Astrocyte (in vitro differentiated cells and primary cell): ENCODE measurements around the gene TTPAL. TPM values are rescaled to one million over a fixed set of nuclear protein-coding genes. Genes with fewer than 3 reads are reported as not detected.

Experiments used
- DNase-seq: peaks from one replicate; pipeline ENCODE4 v3.0.0-alpha.2; 2010; ENCODE audit warnings: low read depth
- FAIRE-seq: peaks from 2 replicates; lab custom pipeline; 2011; peaks lifted over from hg19 to GRCh38; lab: Jason Lieb, UNC
- H2AFZ ChIP-seq: 2 replicates; pipeline ENCODE4 v1.6.0; 2012; ENCODE audit warnings: low read depth, low read length, inconsistent platforms
- H3K27ac ChIP-seq: 2 replicates; pipeline ENCODE4 v1.5.1; 2011; ENCODE audit warnings: low read depth, low read length, inconsistent platforms
- H3K27me3 ChIP-seq: 2 replicates; pipeline ENCODE4 v1.6.0; 2011; ENCODE audit warnings: low read length, inconsistent platforms; ENCODE audit not compliant: insufficient read depth
- H3K36me3 ChIP-seq: 2 replicates; pipeline ENCODE4 v1.5.1; 2011; ENCODE audit warnings: low read length, inconsistent platforms; ENCODE audit not compliant: insufficient read depth
- H3K4me1 ChIP-seq: 2 replicates; pipeline ENCODE4 v1.5.1; 2011; ENCODE audit warnings: low read length, inconsistent platforms; ENCODE audit not compliant: insufficient read depth
- H3K4me2 ChIP-seq: 2 replicates; pipeline ENCODE4 v1.6.0; 2012; ENCODE audit warnings: low read length, inconsistent platforms
- H3K4me3 ChIP-seq: 2 replicates; pipeline ENCODE4 v1.5.1; 2011; ENCODE audit warnings: low read depth, mild to moderate bottlenecking, low read length, inconsistent platforms; ENCODE audit not compliant: insufficient read depth
- H3K79me2 ChIP-seq: 2 replicates; pipeline ENCODE4 v1.6.0; 2012; ENCODE audit warnings: mild to moderate bottlenecking, low read length, inconsistent platforms; ENCODE audit not compliant: insufficient read depth
- H3K9ac ChIP-seq: 2 replicates; pipeline ENCODE4 v1.6.0; 2012; ENCODE audit warnings: mild to moderate bottlenecking, low read length, inconsistent platforms
- H3K9me3 ChIP-seq: 2 replicates; pipeline ENCODE4 v1.5.1; 2012; ENCODE audit warnings: low read depth, mild to moderate bottlenecking, low read length, inconsistent platforms; ENCODE audit not compliant: insufficient read depth
- H4K20me1 ChIP-seq: 2 replicates; pipeline ENCODE4 v1.6.0; 2012; ENCODE audit warnings: low read length, inconsistent platforms; ENCODE audit not compliant: insufficient read depth
- H3K27ac Mint-ChIP-seq: one replicate; pipeline ENCODE4 v1.8.0; 2021; ENCODE audit warnings: mild to moderate bottlenecking, mixed read lengths; ENCODE audit not compliant: unreplicated experiment
- H3K27me3 Mint-ChIP-seq: one replicate; pipeline ENCODE4 v1.8.0; 2021; ENCODE audit warnings: low read depth, mixed read lengths; ENCODE audit not compliant: unreplicated experiment
- H3K36me3 Mint-ChIP-seq: one replicate; pipeline ENCODE4 v1.8.0; 2021; ENCODE audit warnings: low read depth, mixed read lengths; ENCODE audit not compliant: unreplicated experiment
- H3K4me1 Mint-ChIP-seq: one replicate; pipeline ENCODE4 v1.8.0; 2021; ENCODE audit warnings: low read depth, mixed read lengths; ENCODE audit not compliant: unreplicated experiment
- H3K4me3 Mint-ChIP-seq: one replicate; pipeline ENCODE4 v1.8.0; 2021; ENCODE audit warnings: mild to moderate bottlenecking, moderate library complexity, mixed read lengths; ENCODE audit not compliant: unreplicated experiment
- H3K9me3 Mint-ChIP-seq: one replicate; pipeline ENCODE4 v1.8.0; 2021; ENCODE audit warnings: mild to moderate bottlenecking, mixed read lengths; ENCODE audit not compliant: unreplicated experiment
- CTCF ChIP-seq: IDR thresholded peaks from 2 replicates; pipeline ENCODE4 v1.5.1; 2011; ENCODE audit warnings: low read depth, mild to moderate bottlenecking, inconsistent platforms, low read length, moderate library complexity; ENCODE audit not compliant: insufficient read depth
- EZH2 ChIP-seq: IDR thresholded peaks from 2 replicates; pipeline ENCODE4 v1.6.1; 2012; ENCODE audit warnings: mild to moderate bottlenecking, low read length, inconsistent platforms; ENCODE audit not compliant: insufficient read depth
- total RNA-seq: library from RNA; stranded (reverse); gene quantifications from 2 replicates; pipeline ENCODE4 v1.2.1, GENCODE V29; 2021

Gene TTPAL
- total RNA-seq, 1 donor from 2014 or later = 23.3 TPM

GRCh38 chr20:44540834-44541233, 65.2 kb downstream of the TTPAL start:
- H3K36me3 Mint-ChIP-seq = no peaks in the 10 kb centered on the region
- H3K9me3 Mint-ChIP-seq = peaks cover 2% of the 10 kb centered on the region
- Histone ChIP-seq H3K27me3 (no peaks in the 10 kb centered on the region), H3K4me3 (no peak overlapping the region), H4K20me1 (no peaks in the 10 kb centered on the region), H3K79me2 (peaks cover 17% of the 10 kb centered on the region), H3K4me1 (peaks cover 10% of the 10 kb centered on the region), H2AFZ (peak overlapping the region; percentile 44), H3K9ac (peak overlapping the region; percentile 14), H3K9me3 (no peaks in the 10 kb centered on the region), H3K36me3 (no peaks in the 10 kb centered on the region), H3K27ac (peak overlapping the region; percentile 49), H3K4me2 (peak overlapping the region; percentile 71)
- H3K27me3 Mint-ChIP-seq = no peaks in the 10 kb centered on the region
- FAIRE-seq (peak; percentile 39), DNase-seq (peak; percentile 88)
- no peak overlapping the region for H3K4me3 Mint-ChIP-seq
- peak overlapping the region; percentile 49 for H3K27ac Mint-ChIP-seq
- H3K4me1 Mint-ChIP-seq = peaks cover 7% of the 10 kb centered on the region
- no peak for TF ChIP-seq EZH2
- no peak for TF ChIP-seq CTCF

GRCh38 chr20:44541992-44542391, 66.3 kb downstream of the TTPAL start:
- no peak overlapping the region for H3K4me3 Mint-ChIP-seq
- no peak overlapping the region for H3K27ac Mint-ChIP-seq
- Histone ChIP-seq H3K79me2 (peaks cover 9% of the 10 kb centered on the region), H3K27me3 (no peaks in the 10 kb centered on the region), H3K4me2 (no peak overlapping the region), H3K9ac (no peak overlapping the region), H2AFZ (no peak overlapping the region), H3K36me3 (no peaks in the 10 kb centered on the region), H4K20me1 (no peaks in the 10 kb centered on the region), H3K27ac (no peak overlapping the region), H3K4me3 (no peak overlapping the region), H3K9me3 (no peaks in the 10 kb centered on the region), H3K4me1 (peaks cover 10% of the 10 kb centered on the region)
- peaks cover 2% of the 10 kb centered on the region for H3K9me3 Mint-ChIP-seq
- H3K27me3 Mint-ChIP-seq = no peaks in the 10 kb centered on the region
- TF ChIP-seq EZH2 = no peak
- TF ChIP-seq CTCF = no peak
- DNase-seq = no peak
- no peaks in the 10 kb centered on the region for H3K36me3 Mint-ChIP-seq
- peaks cover 7% of the 10 kb centered on the region for H3K4me1 Mint-ChIP-seq
- no peak for FAIRE-seq

- DNase-seq = no peak
- no peak overlapping the region for H3K27ac ChIP-seq
These were observed 67.2 kb downstream of the TTPAL start for GRCh38 chr20:44542890-44543289.

More at GRCh38 chr20:44542890-44543289, 67.2 kb downstream of the TTPAL start:
- Mint-ChIP-seq H3K9me3 (peaks cover 2% of the 10 kb centered on the region), H3K27me3 (no peaks in the 10 kb centered on the region), H3K36me3 (no peaks in the 10 kb centered on the region), H3K27ac (no peak overlapping the region), H3K4me3 (no peak overlapping the region), H3K4me1 (peaks cover 9% of the 10 kb centered on the region)
- H3K4me2 ChIP-seq = no peak overlapping the region
- peaks cover 10% of the 10 kb centered on the region for H3K4me1 ChIP-seq
- no peak overlapping the region for H3K4me3 ChIP-seq
- H3K27me3 ChIP-seq = no peaks in the 10 kb centered on the region
- H3K9me3 ChIP-seq = no peaks in the 10 kb centered on the region
- no peaks in the 10 kb centered on the region for H4K20me1 ChIP-seq
- FAIRE-seq = no peak
- TF ChIP-seq CTCF (no peak), EZH2 (no peak)
- no peak overlapping the region for H3K9ac ChIP-seq
- H2AFZ ChIP-seq = no peak overlapping the region
- H3K79me2 ChIP-seq = peaks cover 9% of the 10 kb centered on the region
- H3K36me3 ChIP-seq = no peaks in the 10 kb centered on the region
